ENCODE results near the gene TMEM242.

Gene TMEM242

GRCh38 chr6:157333537-157333936 is 10.2 kb upstream of the TMEM242 start (continued):
- no peak for TF ChIP-seq ZNF518A (tag by site-specific recombination; conservative IDR thresholded peaks at IDR 0.05; ENCODE audit: low read depth)
- no peak for TF ChIP-seq ZNF302 (tag by site-specific recombination; IDR thresholded peaks at IDR 0.05; ENCODE audit: low read depth)
- no peak for TF ChIP-seq ZNF114 (tag by site-specific recombination; IDR thresholded peaks at IDR 0.05)
- TF ChIP-seq ZNF623 (tag by site-specific recombination; IDR thresholded peaks at IDR 0.05): no peak
- no peak for TF ChIP-seq ZNF488 (tag by site-specific recombination; IDR thresholded peaks at IDR 0.05)
- no peak for TF ChIP-seq ZNF37A (tag by site-specific recombination; IDR thresholded peaks at IDR 0.05)
- no peak for TF ChIP-seq RBAK (tag by site-specific recombination; IDR thresholded peaks at IDR 0.05)

GRCh38 chr6:157332813-157333212 is 9.5 kb upstream of the TMEM242 start:
- POLR2A ChIA-PET: interaction anchor here (0.8 to 1.5 kb wide), 2 partner anchors 9 to 10 kb away, joined by 4 read pairs; partner anchors contain the start of gene TMEM242
- no peaks in the 10 kb centered on the region for H3K9me3 ChIP-seq (ENCODE audit: control insufficient read depth, insufficient read depth, low read depth, low read length)
- CTCF ChIA-PET: interaction anchor here (1.2 to 6.0 kb wide), 2 partner anchors 8 to 149 kb away, joined by 3 to 63 read pairs; partner anchors contain the start of gene TMEM242
- TF ChIP-seq, protein P1, sequence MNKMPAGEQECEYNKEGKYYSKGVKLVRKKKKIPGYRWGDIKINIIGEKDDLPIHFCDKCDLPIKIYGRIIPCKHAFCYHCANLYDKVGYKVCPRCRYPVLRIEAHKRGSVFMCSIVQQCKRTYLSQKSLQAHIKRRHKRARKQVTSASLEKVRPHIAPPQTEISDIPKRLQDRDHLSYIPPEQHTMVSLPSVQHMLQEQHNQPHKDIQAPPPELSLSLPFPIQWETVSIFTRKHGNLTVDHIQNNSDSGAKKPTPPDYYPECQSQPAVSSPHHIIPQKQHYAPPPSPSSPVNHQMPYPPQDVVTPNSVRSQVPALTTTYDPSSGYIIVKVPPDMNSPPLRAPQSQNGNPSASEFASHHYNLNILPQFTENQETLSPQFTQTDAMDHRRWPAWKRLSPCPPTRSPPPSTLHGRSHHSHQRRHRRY (tag by site-specific recombination; IDR thresholded peaks at IDR 0.05): no peak
- TF ChIP-seq GLIS2 (tag by site-specific recombination; IDR thresholded peaks at IDR 0.05): no peak
- H3K36me3 ChIP-seq (ENCODE audit: control insufficient read depth in 2 of 2, insufficient read depth in 1 of 2, low read length in 2 of 2): no peaks in the 10 kb centered on the region
- H3K4me1 ChIP-seq (ENCODE audit: control insufficient read depth, insufficient read depth, low read length): no peaks in the 10 kb centered on the region
- H3K4me3 ChIP-seq (ENCODE audit: low read depth, low read length): no peak overlapping the region
- no peak overlapping the region for H3K27ac ChIP-seq (ENCODE audit: extremely low read depth, low read depth, low read length)

DNA sequence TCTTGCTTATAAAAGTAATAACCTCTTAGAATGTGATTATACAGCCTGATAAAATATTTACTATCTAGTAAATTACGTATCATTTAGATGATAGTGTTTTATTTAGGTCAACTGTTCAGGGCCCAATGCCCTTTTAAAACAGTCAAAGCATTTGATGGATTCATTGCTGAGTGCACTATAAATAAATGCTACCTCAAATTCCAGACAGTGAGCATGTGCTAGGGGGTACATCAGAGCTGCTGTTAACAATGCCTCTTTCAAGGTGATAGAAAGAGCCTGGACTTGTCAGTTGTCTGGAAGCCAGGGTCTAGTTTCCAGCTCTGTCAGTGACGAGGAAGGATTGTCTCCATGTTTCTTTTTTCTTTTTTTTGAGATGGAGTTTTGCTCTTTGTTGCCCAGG is 7.5 kb upstream of the TMEM242 start:
- H3K4me1 ChIP-seq (ENCODE audit: control insufficient read depth, insufficient read depth, low read length): no peaks in the 10 kb centered on the region
- CTCF ChIA-PET: interaction anchor here (0.5 to 1.4 kb wide), 3 partner anchors 15 to 337 kb away, joined by 3 to 6 read pairs (median 5); no protein-coding TSS in a partner anchor
- POLR2A ChIA-PET: interaction anchor here (1.0 kb wide), 1 partner anchor 8 kb away, joined by 5 read pairs; the partner anchor contains the start of gene TMEM242
- H3K36me3 ChIP-seq (ENCODE audit: control insufficient read depth in 2 of 2, insufficient read depth in 1 of 2, low read length in 2 of 2): no peaks in the 10 kb centered on the region
- H3K27ac ChIP-seq (ENCODE audit: extremely low read depth, low read depth, low read length): no peak overlapping the region
- H3K9me3 ChIP-seq (ENCODE audit: control insufficient read depth, insufficient read depth, low read depth, low read length): no peaks in the 10 kb centered on the region
- TF ChIP-seq ZNF785 (tag by site-specific recombination; IDR thresholded peaks at IDR 0.05) (no peak), ZNF664 (tag by site-specific recombination; IDR thresholded peaks at IDR 0.05) (no peak), SETDB1 (IDR thresholded peaks at IDR 0.05; ENCODE audit: insufficient read length, low read length) (no peak), ZNF23 (tag by site-specific recombination; IDR thresholded peaks at IDR 0.05; ENCODE audit: borderline replicate concordance) (no peak), EGR2 (tag by site-specific recombination; IDR thresholded peaks at IDR 0.05; ENCODE audit: low read depth) (no peak), PBX3 (CRISPR knock-in tag; IDR thresholded peaks at IDR 0.05) (no peak), CTCF (tag by site-specific recombination; IDR thresholded peaks at IDR 0.05) (no peak), ZNF37A (tag by site-specific recombination; IDR thresholded peaks at IDR 0.05) (no peak), HOXC10 (CRISPR knock-in tag; IDR thresholded peaks at IDR 0.05) (no peak), GLIS2 (tag by site-specific recombination; IDR thresholded peaks at IDR 0.05) (no peak), ZNF404 (tag by site-specific recombination; IDR thresholded peaks at IDR 0.05) (no peak)
- no peak overlapping the region for H3K4me3 ChIP-seq (ENCODE audit: low read depth, low read length)
